HUES48 (cell line): Measurements from ENCODE around the gene DSP.

Source experiments
- H3K27ac ChIP-seq: one replicate; pipeline ENCODE4 v1.7.0; 2013; ENCODE audit warnings: low read depth, low read length, inconsistent platforms
- H3K27me3 ChIP-seq: 2 replicates; pipeline ENCODE4 v1.6.1; 2013; ENCODE audit warnings: mild to moderate bottlenecking, low read length; ENCODE audit not compliant: control insufficient read depth, insufficient read depth
- H3K36me3 ChIP-seq: 2 replicates; pipeline ENCODE4 v1.6.1; 2013; ENCODE audit warnings: low read length; ENCODE audit not compliant: control insufficient read depth, insufficient read depth
- H3K4me1 ChIP-seq: 2 replicates; pipeline ENCODE4 v1.6.1; 2013; ENCODE audit warnings: mild to moderate bottlenecking, low read length; ENCODE audit not compliant: control insufficient read depth, insufficient read depth
- H3K4me3 ChIP-seq: 2 replicates; pipeline ENCODE4 v1.5.1; 2013; ENCODE audit warnings: mild to moderate bottlenecking, low read depth, low read length
- H3K9ac ChIP-seq: 2 replicates; pipeline ENCODE4 v1.6.1; 2013; ENCODE audit warnings: mild to moderate bottlenecking, low read depth, low read length, moderate library complexity
- H3K9me3 ChIP-seq: 2 replicates; pipeline ENCODE4 v1.6.1; 2013; ENCODE audit warnings: low read length; ENCODE audit not compliant: control insufficient read depth, insufficient read depth

DSP gene

DNA sequence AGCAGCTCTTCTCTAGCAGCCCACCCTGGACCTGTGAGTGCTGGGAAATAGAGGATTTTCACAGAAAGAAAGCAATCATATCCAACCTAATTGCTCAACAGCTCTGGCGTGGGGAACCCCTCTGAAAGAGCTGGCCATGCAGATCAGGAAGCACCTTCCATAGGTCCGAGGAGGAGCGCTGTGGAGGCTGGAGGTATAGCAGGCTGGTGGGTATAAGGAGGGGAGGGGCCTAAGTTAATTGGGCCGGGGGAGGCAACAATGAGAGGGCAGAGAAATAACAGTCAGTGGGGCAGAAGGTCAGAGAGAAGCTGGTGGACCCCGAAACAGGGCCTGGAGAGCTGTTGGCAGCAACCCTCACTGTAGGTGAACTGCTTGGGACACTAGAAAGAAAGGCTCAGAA is 89.3 kb downstream of the DSP start:
- Histone ChIP-seq H3K9ac (no peak overlapping the region), H3K9me3 (no peaks in the 10 kb centered on the region), H3K4me3 (no peak overlapping the region), H3K27ac (no peak overlapping the region), H3K4me1 (no peaks in the 10 kb centered on the region), H3K27me3 (no peaks in the 10 kb centered on the region), H3K36me3 (no peaks in the 10 kb centered on the region)

- Histone ChIP-seq H3K27me3 (no peaks in the 10 kb centered on the region), H3K27ac (no peak overlapping the region), H3K4me1 (no peaks in the 10 kb centered on the region), H3K4me3 (no peak overlapping the region), H3K36me3 (no peaks in the 10 kb centered on the region), H3K9me3 (no peaks in the 10 kb centered on the region), H3K9ac (no peak overlapping the region)
Measured at GRCh38 chr6:7631466-7631865, 90.0 kb downstream of the DSP start.

DNA sequence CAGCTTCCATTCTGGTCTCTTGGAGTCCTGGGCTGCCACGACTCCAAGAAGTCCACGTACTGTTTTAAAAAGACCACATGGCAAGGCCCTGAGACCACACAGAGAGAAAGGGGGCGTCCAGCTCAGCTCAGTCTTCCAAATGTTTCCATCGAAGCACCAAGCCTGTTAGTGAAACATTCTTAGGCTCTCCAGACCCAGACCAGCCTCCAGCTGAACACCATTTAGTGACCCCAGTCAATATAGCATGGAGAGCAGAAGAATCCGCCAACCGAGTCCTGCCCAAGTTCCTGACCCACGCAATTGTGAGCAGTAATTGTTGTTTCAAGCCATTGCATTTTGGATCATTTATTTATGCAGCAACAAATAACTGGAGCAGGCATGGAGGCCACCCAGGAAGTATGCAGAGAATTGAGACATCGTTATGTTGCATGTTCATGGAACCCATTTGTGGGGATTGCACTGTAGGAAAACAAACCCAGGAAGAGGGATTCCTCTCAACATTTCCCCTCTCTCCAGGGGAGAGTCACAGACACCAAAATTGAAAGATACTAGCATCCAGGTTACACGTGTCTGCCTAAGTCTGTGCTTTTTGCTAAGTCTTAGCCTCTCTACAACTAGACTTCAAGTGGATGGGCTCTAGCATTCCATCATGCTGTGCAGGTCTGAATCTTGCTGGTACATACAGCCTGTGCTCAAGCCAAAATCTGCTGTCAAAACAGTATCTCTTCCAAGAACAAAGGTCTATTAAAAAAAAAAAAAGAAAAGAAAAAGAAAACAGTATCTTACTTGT is 91.2 kb downstream of the DSP start:
- no peaks in the 10 kb centered on the region for H3K4me1 ChIP-seq
- H3K27ac ChIP-seq = no peak overlapping the region
- H3K9ac ChIP-seq = no peak overlapping the region
- no peak overlapping the region for H3K4me3 ChIP-seq
- H3K9me3 ChIP-seq = no peaks in the 10 kb centered on the region
- no peaks in the 10 kb centered on the region for H3K27me3 ChIP-seq
- H3K36me3 ChIP-seq = no peaks in the 10 kb centered on the region

DNA sequence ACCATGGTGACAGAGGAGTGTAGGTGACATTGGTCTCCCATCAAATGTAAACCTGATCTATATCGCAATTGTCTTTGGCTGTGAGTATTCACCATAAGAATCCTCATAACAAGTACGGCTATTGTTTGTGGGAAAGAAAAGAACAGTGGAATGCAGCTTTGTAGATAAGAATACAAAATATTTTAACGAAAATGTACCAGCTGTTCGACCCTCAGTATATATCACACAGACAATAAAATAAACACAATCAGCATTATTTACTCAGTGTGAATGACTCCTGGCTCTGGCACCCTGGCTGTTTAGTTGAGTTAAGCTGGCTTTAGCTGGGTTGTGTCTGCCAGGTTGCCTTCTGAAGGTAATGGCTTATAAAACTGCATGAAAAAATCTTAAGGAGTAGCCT is 91.9 kb downstream of the DSP start:
- H3K36me3 ChIP-seq = no peaks in the 10 kb centered on the region
- no peak overlapping the region for H3K9ac ChIP-seq
- no peaks in the 10 kb centered on the region for H3K4me1 ChIP-seq
- no peaks in the 10 kb centered on the region for H3K9me3 ChIP-seq
- no peak overlapping the region for H3K27ac ChIP-seq
- no peaks in the 10 kb centered on the region for H3K27me3 ChIP-seq
- H3K4me3 ChIP-seq = no peak overlapping the region

GRCh38 chr6:7636151-7636550 is 94.7 kb downstream of the DSP start:
- Histone ChIP-seq H3K36me3 (no peaks in the 10 kb centered on the region), H3K4me1 (no peaks in the 10 kb centered on the region), H3K4me3 (no peak overlapping the region), H3K27me3 (no peaks in the 10 kb centered on the region), H3K27ac (no peak overlapping the region), H3K9me3 (no peaks in the 10 kb centered on the region), H3K9ac (no peak overlapping the region)
